ENCODE results near the gene C22orf23.

DNA sequence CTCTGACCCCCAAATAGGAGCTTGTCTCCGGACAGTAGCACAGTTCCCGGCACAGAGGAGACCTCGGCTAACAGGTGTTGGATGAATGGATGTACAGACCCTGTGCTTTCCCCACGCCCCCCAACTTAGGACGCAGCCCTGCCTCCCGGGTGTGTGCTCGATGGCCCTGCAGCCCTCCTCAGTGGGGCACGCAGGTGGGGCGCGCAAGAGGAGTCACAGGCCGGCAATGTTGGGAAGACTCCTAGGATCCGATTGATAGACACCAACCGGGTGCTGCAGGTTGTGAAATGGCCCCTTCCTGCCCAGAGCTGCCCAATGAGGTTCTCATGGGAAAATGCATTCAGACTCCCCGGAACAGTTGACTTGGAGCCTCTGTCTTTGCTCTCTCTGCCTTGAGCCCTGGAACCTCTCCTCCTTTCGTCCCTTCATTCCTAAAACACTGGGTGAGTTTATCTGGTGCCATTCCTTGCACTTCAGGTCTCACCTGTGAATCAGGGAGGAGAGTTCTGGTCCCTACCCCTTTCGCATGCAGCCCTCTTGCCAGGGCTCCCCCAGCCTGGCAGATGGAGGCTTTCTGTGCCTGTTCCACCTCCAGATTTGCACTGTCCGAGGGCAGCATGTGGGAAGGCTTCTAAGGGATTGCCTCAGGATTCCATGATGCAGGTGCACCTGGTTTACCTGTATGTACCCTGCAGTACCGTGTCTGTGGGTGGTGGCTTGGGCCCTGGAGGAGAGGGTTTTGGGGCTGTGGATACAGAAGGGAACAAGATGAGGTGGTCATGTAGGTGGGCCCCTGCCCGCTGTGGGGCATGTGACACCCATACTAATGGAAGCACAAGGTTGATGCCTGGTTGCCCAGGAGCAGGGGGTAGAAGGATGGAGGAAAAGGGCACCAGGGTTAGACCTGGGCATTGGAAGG is 46.1 kb downstream of the C22orf23 start:
- TF ChIP-seq, protein P1, sequence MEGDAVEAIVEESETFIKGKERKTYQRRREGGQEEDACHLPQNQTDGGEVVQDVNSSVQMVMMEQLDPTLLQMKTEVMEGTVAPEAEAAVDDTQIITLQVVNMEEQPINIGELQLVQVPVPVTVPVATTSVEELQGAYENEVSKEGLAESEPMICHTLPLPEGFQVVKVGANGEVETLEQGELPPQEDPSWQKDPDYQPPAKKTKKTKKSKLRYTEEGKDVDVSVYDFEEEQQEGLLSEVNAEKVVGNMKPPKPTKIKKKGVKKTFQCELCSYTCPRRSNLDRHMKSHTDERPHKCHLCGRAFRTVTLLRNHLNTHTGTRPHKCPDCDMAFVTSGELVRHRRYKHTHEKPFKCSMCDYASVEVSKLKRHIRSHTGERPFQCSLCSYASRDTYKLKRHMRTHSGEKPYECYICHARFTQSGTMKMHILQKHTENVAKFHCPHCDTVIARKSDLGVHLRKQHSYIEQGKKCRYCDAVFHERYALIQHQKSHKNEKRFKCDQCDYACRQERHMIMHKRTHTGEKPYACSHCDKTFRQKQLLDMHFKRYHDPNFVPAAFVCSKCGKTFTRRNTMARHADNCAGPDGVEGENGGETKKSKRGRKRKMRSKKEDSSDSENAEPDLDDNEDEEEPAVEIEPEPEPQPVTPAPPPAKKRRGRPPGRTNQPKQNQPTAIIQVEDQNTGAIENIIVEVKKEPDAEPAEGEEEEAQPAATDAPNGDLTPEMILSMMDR (conservative IDR thresholded peaks at IDR 0.05) = no peak
- TF ChIP-seq EZH2 (IDR thresholded peaks at IDR 0.05; ENCODE audit: low read depth) = no peak
